SK-N-SH (cell line): ENCODE results near the gene CASP14. TPM values are rescaled to one million over a fixed set of nuclear protein-coding genes. Genes with fewer than 3 reads are reported as not detected.

Experiments used
- CTCF ChIA-PET: fragments of 300-600, 350-600 bp; formaldehyde crosslinking; extraction: SDS; loops from one replicate; lab custom pipeline; 2021; lab: Yijun Ruan, JAX
- POLR2A ChIA-PET: fragments of 350-600 bp; sonication (Branson Sonifier 250); formaldehyde crosslinking; extraction: SDS; loops from one replicate; lab custom pipeline; 2020; ENCODE audit warnings: antibody characterized with exemption, inconsistent platforms; lab: Yijun Ruan, JAX
- DNase-seq: peaks from one replicate; pipeline ENCODE4 v3.0.0; 2012
- H2AFZ ChIP-seq: fragments of 200-600 bp; sonication (generic); 2 replicates; pipeline ENCODE4 v1.8.1; 2016; ENCODE audit warnings: antibody characterized with exemption, mild to moderate bottlenecking, low read depth
- H3F3A ChIP-seq: fragments of 200-600 bp; sonication (generic); replicated peaks from 2 replicates; pipeline ENCODE3; 2016; ENCODE audit warnings: antibody characterized with exemption, mild to moderate bottlenecking; ENCODE audit not compliant: insufficient read depth
- H3K27ac ChIP-seq, 2 experiments: fragments of 200-500 bp in 1 of 2; fragments of 200-600 bp in 1 of 2; sonication (Bioruptor generic) in 1 of 2; sonication (generic), shearing (Covaris generic) in 1 of 2; 2 replicates each; pipeline versions ENCODE4 v1.5.1 to v1.6.1; 2014 to 2016; ENCODE audit warnings: low read depth in 2 of 2, inconsistent platforms in 1 of 2, low read length in 1 of 2, mild to moderate bottlenecking in 1 of 2, mixed read lengths in 1 of 2
- H3K27me3 ChIP-seq: fragments of 200-600 bp; sonication (generic), shearing (Covaris generic); 2 replicates; pipeline ENCODE4 v1.6.1; 2016; ENCODE audit warnings: mixed run types; ENCODE audit not compliant: insufficient read depth
- H3K36me3 ChIP-seq, 2 experiments: fragments of 200-500 bp in 1 of 2; fragments of 200-600 bp in 1 of 2; sonication (Bioruptor generic) in 1 of 2; sonication (generic) in 1 of 2; replicated peaks in 1 of 2; 2 replicates each; pipeline versions ENCODE3 to v1.5.1; 2014 to 2016; ENCODE audit warnings: low read length in 1 of 2, mild to moderate bottlenecking in 1 of 2; ENCODE audit not compliant: insufficient read depth in 2 of 2, control insufficient read depth in 1 of 2
- H3K4me1 ChIP-seq, 2 experiments: fragments of 200-500 bp in 1 of 2; fragments of 200-600 bp in 1 of 2; sonication (Bioruptor generic) in 1 of 2; sonication (generic), shearing (Covaris generic) in 1 of 2; 2 replicates each; pipeline versions ENCODE4 v1.5.1 to v1.6.1; 2014 to 2016; ENCODE audit warnings: low read depth in 1 of 2, low read length in 1 of 2, mixed run types in 1 of 2; ENCODE audit not compliant: insufficient read depth in 2 of 2, control insufficient read depth in 1 of 2
- H3K4me2 ChIP-seq: fragments of 200-600 bp; sonication (generic), shearing (Covaris generic); 2 replicates; pipeline ENCODE4 v1.6.1; 2017; ENCODE audit warnings: mixed run types
- H3K4me3 ChIP-seq, 2 experiments: fragments of 200-500 bp in 1 of 2; fragments of 200-600 bp in 1 of 2; sonication (Bioruptor generic) in 1 of 2; sonication (generic), shearing (Covaris generic) in 1 of 2; 2 replicates each; pipeline versions ENCODE4 v1.5.1 to v1.8.1; 2014 to 2016; ENCODE audit warnings: low read depth in 2 of 2, inconsistent platforms in 1 of 2, low read length in 1 of 2, mild to moderate bottlenecking in 1 of 2, mixed read lengths in 1 of 2, moderate library complexity in 1 of 2
- H3K79me2 ChIP-seq: fragments of 200-600 bp; sonication (generic); 2 replicates; pipeline ENCODE4 v1.8.1; 2017; ENCODE audit warnings: mild to moderate bottlenecking; ENCODE audit not compliant: insufficient read depth
- H3K9ac ChIP-seq: fragments of 200-600 bp; sonication (generic); 2 replicates; pipeline ENCODE4 v1.6.1; 2017; ENCODE audit warnings: mixed run types
- H3K9me2 ChIP-seq: fragments of 200-600 bp; sonication (generic); 2 replicates; pipeline ENCODE4 v1.6.1; 2017; ENCODE audit warnings: mixed run types
- H3K9me3 ChIP-seq: fragments of 200-600 bp; sonication (generic); 2 replicates; pipeline ENCODE4 v1.6.1; 2017; ENCODE audit warnings: mixed run types, mild to moderate bottlenecking, moderate library complexity
- H4K20me1 ChIP-seq: fragments of 200-600 bp; sonication (generic); 2 replicates; pipeline ENCODE4 v1.6.1; 2017; ENCODE audit warnings: mild to moderate bottlenecking, mixed run types; ENCODE audit not compliant: insufficient read depth
- CTCF ChIP-seq: fragments of 200-600 bp; sonication (generic); IDR thresholded peaks from 2 replicates; pipeline ENCODE4 v1.6.1; 2017; ENCODE audit warnings: antibody characterized with exemption, mild to moderate bottlenecking, moderate library complexity
- ELF1 ChIP-seq: IDR thresholded peaks from 2 replicates; pipeline ENCODE4 v1.4.0; 2012
- FOXM1 ChIP-seq: IDR thresholded peaks from 2 replicates; pipeline ENCODE4 v1.4.0; 2012; ENCODE audit warnings: low read depth, mild to moderate bottlenecking
- IRF3 ChIP-seq: fragments of 150-350 bp; IDR thresholded peaks from 2 replicates; pipeline ENCODE4 v1.6.1; 2016; ENCODE audit warnings: mild to moderate bottlenecking, low read depth, low read length
- NFIC ChIP-seq: IDR thresholded peaks from 2 replicates; pipeline ENCODE4 v1.4.0; 2012; ENCODE audit warnings: borderline replicate concordance
- RAD21 ChIP-seq: IDR thresholded peaks from 2 replicates; pipeline ENCODE4 v1.6.1; 2012; ENCODE audit warnings: mild to moderate bottlenecking, low read length
- REST ChIP-seq: IDR thresholded peaks from 2 replicates; pipeline ENCODE4 v1.6.1; 2012; ENCODE audit warnings: mild to moderate bottlenecking, low read depth, low read length, moderate library complexity
- SMC3 ChIP-seq: IDR thresholded peaks from 2 replicates; pipeline ENCODE4 v1.6.1; 2012; ENCODE audit warnings: low read depth, low read length, improper control_type of control experiment
- TAF1 ChIP-seq: IDR thresholded peaks from 2 replicates; pipeline ENCODE4 v1.6.1; 2012; ENCODE audit warnings: low read depth, mild to moderate bottlenecking, low read length, moderate library complexity, borderline replicate concordance
- TEAD4 ChIP-seq: IDR thresholded peaks from 2 replicates; pipeline ENCODE4 v1.4.0; 2012; ENCODE audit warnings: mild to moderate bottlenecking, borderline replicate concordance; ENCODE audit not compliant: insufficient read depth
- USF1 ChIP-seq: IDR thresholded peaks from 2 replicates; pipeline ENCODE4 v1.4.0; 2012; ENCODE audit warnings: low read depth, borderline replicate concordance
- USF2 ChIP-seq: fragments of 150-350 bp; IDR thresholded peaks from 2 replicates; pipeline ENCODE4 v1.6.1; 2017; ENCODE audit warnings: antibody characterized with exemption, low read length, low read depth, borderline replicate concordance
- WGBS: methylation state at CpG from one replicate; pipeline ENCODE4 v1.1.6; 2017; ENCODE audit warnings: low lambda C conversion rate; 5-methylcytosine and 5-hydroxymethylcytosine counted together
- polyA plus RNA-seq, 3 experiments: library from polyadenylated mRNA; depleted of rRNA; stranded (reverse); fragments of >200 nt; gene quantifications; 2 replicates each; pipeline ENCODE4 v1.2.3, GENCODE V29; 2012

CASP14 gene
- polyA plus RNA-seq, 1 of the 3 experiments (the other 2 are of a cell fraction), result not detected

GRCh38 chr19:15072930-15073647 is 23.8 kb downstream of the CASP14 start:
- Histone ChIP-seq H2AFZ (no peak overlapping the region), H3K27ac (no peak overlapping the region), H4K20me1 (no peaks in the 10 kb centered on the region), H3K36me3 (no peaks in the 10 kb centered on the region), H3K9me3 (no peaks in the 10 kb centered on the region), H3K9ac (no peak overlapping the region), H3K4me2 (no peak overlapping the region), H3K27me3 (peaks cover 14% of the 10 kb centered on the region; the same call in 1 of the 2 replicates), H3K79me2 (no peaks in the 10 kb centered on the region), H3K4me1 (no peaks in the 10 kb centered on the region; a peak in 1 of 4 replicates), H3F3A (no peaks in the 10 kb centered on the region), H3K4me3 (no peak overlapping the region; a peak in 1 of 4 replicates), H3K9me2 (no peaks in the 10 kb centered on the region)
- POLR2A ChIA-PET, result no interaction called here
- 21% methylated on average over 21 of the region's 23 CpGs for WGBS
- CTCF ChIA-PET, result interaction anchor here (1.0 to 1.7 kb wide), 5 partner anchors 9 to 54 kb away, joined by 3 to 6 read pairs (median 4); partner anchors contain the start of gene OR1I1
- TF ChIP-seq CTCF, result peak; percentile 34
- no peak for TF ChIP-seq NFIC
- 0 out of 2 replicates have a peak, but pooled peaks have one; percentile 10 for TF ChIP-seq RAD21
- no peak for DNase-seq

- H3K4me2 ChIP-seq, result no peak overlapping the region
- no peak overlapping the region for H2AFZ ChIP-seq
- no peak for DNase-seq
- no peaks in the 10 kb centered on the region for H3K9me3 ChIP-seq
- no peaks in the 10 kb centered on the region for H3K79me2 ChIP-seq
- ChIA-PET CTCF (interaction anchor here (1.0 to 1.4 kb wide), 2 partner anchors 15 to 17 kb away, joined by 3 to 5 read pairs; no protein-coding TSS in a partner anchor), POLR2A (no interaction called here)
- no peaks in the 10 kb centered on the region for H3K9me2 ChIP-seq
- no peak overlapping the region for H3K4me3 ChIP-seq
- no peak overlapping the region for H3K9ac ChIP-seq
- H3K4me1 ChIP-seq, result no peaks in the 10 kb centered on the region; a peak in 1 of 4 replicates
- WGBS, result 17% methylated on average over 2 of the region's 2 CpGs
- no peaks in the 10 kb centered on the region for H4K20me1 ChIP-seq
- no peak overlapping the region for H3K27ac ChIP-seq
- no peaks in the 10 kb centered on the region for H3F3A ChIP-seq
- H3K27me3 ChIP-seq, result peaks cover 14% of the 10 kb centered on the region; the same call in 1 of the 2 replicates
- TF ChIP-seq TAF1, result no peak
- TF ChIP-seq SMC3, result no peak
- TF ChIP-seq USF2, result no peak
- TF ChIP-seq REST, result no peak
- TF ChIP-seq FOXM1, result no peak
- TF ChIP-seq RAD21, result no peak
- no peak for TF ChIP-seq ELF1
- no peak for TF ChIP-seq TEAD4
- TF ChIP-seq USF1, result no peak
- no peak for TF ChIP-seq IRF3
- TF ChIP-seq, all 33 proteins: peak for 0
- H3K36me3 ChIP-seq, result no peaks in the 10 kb centered on the region
These were observed 25.1 kb downstream of the CASP14 start for GRCh38 chr19:15074371-15074770.
